Measurements from ENCODE around the gene COMT.

The COMT gene

DNA sequence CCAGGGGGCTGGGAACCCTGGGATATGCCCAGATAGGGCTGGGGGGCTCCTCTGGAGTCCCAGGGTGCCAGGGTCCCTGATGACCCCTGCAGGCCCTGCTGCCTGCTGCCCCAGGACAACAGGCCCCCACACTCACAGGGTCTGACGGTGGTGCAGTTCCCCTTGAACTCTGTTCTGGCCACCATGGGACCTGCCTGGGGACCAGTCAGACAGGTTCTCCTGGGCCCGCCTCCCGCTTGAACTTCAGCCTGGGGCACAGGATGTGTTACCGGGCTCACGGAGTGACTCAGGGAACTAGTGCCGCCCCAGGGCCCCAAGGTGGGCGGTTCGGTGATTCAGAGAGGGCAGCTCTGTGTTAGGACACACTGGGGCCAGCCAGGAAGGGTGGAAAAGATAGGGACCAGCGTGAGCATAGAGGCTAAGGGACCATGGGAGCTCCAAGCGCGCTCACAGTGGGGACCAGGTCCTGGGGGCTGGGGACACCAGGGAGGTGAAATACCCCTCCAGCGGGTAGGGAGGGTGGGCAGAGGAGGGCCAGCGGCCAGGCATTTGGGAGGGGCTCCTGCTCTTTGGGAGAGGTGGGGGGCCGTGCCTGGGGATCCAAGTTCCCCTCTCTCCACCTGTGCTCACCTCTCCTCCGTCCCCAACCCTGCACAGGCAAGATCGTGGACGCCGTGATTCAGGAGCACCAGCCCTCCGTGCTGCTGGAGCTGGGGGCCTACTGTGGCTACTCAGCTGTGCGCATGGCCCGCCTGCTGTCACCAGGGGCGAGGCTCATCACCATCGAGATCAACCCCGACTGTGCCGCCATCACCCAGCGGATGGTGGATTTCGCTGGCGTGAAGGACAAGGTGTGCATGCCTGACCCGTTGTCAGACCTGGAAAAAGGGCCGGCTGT lies 21.6 kb downstream of the COMT start (continued):
- TF ChIP-seq PRDM2 (tag by site-specific recombination; IDR thresholded peaks at IDR 0.05; ENCODE audit: borderline replicate concordance) (no peak), ZNF596 (tag by site-specific recombination; IDR thresholded peaks at IDR 0.05) (no peak), ZNF791 (tag by site-specific recombination; IDR thresholded peaks at IDR 0.05) (no peak)
- TF ChIP-seq, protein P1, sequence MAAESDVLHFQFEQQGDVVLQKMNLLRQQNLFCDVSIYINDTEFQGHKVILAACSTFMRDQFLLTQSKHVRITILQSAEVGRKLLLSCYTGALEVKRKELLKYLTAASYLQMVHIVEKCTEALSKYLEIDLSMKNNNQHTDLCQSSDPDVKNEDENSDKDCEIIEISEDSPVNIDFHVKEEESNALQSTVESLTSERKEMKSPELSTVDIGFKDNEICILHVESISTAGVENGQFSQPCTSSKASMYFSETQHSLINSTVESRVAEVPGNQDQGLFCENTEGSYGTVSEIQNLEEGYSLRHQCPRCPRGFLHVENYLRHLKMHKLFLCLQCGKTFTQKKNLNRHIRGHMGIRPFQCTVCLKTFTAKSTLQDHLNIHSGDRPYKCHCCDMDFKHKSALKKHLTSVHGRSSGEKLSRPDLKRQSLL (tag by site-specific recombination; IDR thresholded peaks at IDR 0.05): no peak

DNA sequence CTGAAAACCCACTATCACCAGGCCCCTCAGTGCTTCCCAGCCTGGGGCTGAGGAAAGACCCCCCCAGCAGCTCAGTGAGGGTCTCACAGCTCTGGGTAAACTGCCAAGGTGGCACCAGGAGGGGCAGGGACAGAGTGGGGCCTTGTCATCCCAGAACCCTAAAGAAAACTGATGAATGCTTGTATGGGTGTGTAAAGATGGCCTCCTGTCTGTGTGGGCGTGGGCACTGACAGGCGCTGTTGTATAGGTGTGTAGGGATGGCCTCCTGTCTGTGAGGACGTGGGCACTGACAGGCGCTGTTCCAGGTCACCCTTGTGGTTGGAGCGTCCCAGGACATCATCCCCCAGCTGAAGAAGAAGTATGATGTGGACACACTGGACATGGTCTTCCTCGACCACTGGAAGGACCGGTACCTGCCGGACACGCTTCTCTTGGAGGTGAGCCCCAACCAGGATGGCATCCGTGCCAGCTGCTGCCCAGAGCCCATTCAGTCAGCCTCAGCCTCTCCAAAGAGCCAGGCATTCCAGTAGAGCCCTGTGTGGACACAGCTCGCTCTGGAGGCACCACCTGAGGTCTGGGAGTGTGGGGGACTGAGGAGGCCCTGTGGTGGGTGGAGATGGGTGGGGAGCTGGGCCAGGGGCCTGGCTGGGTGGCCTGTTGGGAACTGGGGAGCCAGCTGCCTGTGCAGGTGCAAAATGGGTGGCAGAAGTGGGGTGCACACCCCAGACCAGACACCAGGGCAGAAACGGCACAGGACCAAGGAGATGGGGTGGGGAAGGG lies 22.5 kb downstream of the COMT start:
- CTCF ChIA-PET: interaction anchor here (0.6 to 12.8 kb wide), 4 partner anchors 17 to 208 kb away, joined by 4 to 150 read pairs (median 4); no protein-coding TSS in a partner anchor
- no peak overlapping the region for H3K4me3 ChIP-seq (ENCODE audit: low read depth, low read length)
- H3K4me1 ChIP-seq (ENCODE audit: control insufficient read depth, insufficient read depth, low read length): peaks cover 4% of the 10 kb centered on the region; the same call in 1 of the 2 replicates
- H3K36me3 ChIP-seq (ENCODE audit: control insufficient read depth in 2 of 2, insufficient read depth in 1 of 2, low read length in 2 of 2): peaks cover 0 to 55% of the 10 kb centered on the region in 2 experiments; a peak in 1 of 3 replicates
- POLR2A ChIA-PET: no interaction called here
- no peak overlapping the region; the same call in 1 of the 2 replicates for H3K27ac ChIP-seq (ENCODE audit: extremely low read depth, low read depth, low read length)
- TF ChIP-seq, protein P2, sequence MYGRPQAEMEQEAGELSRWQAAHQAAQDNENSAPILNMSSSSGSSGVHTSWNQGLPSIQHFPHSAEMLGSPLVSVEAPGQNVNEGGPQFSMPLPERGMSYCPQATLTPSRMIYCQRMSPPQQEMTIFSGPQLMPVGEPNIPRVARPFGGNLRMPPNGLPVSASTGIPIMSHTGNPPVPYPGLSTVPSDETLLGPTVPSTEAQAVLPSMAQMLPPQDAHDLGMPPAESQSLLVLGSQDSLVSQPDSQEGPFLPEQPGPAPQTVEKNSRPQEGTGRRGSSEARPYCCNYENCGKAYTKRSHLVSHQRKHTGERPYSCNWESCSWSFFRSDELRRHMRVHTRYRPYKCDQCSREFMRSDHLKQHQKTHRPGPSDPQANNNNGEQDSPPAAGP (tag by site-specific recombination; IDR thresholded peaks at IDR 0.05): no peak
- TF ChIP-seq ZNF544 (tag by site-specific recombination; IDR thresholded peaks at IDR 0.05) (no peak), ZEB2 (tag by site-specific recombination; IDR thresholded peaks at IDR 0.05) (no peak), ZNF585B (tag by site-specific recombination; IDR thresholded peaks at IDR 0.05) (no peak), ZNF184 (tag by site-specific recombination; IDR thresholded peaks at IDR 0.05) (no peak), ZFP3 (tag by site-specific recombination; IDR thresholded peaks at IDR 0.05; ENCODE audit: low read depth) (no peak), ZBTB49 (tag by site-specific recombination; IDR thresholded peaks at IDR 0.05; ENCODE audit: low read depth) (no peak), ZBTB10 (tag by site-specific recombination; IDR thresholded peaks at IDR 0.05) (no peak)
- H3K9me3 ChIP-seq (ENCODE audit: control insufficient read depth, insufficient read depth, low read depth, low read length): no peaks in the 10 kb centered on the region
